Trophoblast cell (in vitro differentiated cells and primary cell): Measurements from ENCODE around the gene SPRING1.
"Not testable (repeated sequence)": the region's sequence is repeated elsewhere in the genome, so short reads cannot be mapped to it uniquely, and the experiment has no call there.

Experiments used
- DNase-seq, 2 donors: peaks; one replicate each; pipeline ENCODE4 v3.0.0-alpha.2; 2016
- H2AFZ ChIP-seq: 2 replicates; pipeline ENCODE4 v1.6.1; 2013; ENCODE audit warnings: low read length, moderate library complexity, mild to moderate bottlenecking; ENCODE audit not compliant: insufficient read depth, poor library complexity
- H2AK5ac ChIP-seq: 2 replicates; pipeline ENCODE4 v1.6.1; 2013; ENCODE audit warnings: mild to moderate bottlenecking, low read length
- H2BK120ac ChIP-seq: 2 replicates; pipeline ENCODE4 v1.6.1; 2013; ENCODE audit warnings: low read length, mild to moderate bottlenecking, moderate library complexity; ENCODE audit not compliant: insufficient read depth, poor library complexity
- H2BK12ac ChIP-seq: 2 replicates; pipeline ENCODE4 v1.6.1; 2013; ENCODE audit warnings: mild to moderate bottlenecking, low read length, moderate library complexity
- H2BK5ac ChIP-seq: 2 replicates; pipeline ENCODE4 v1.6.1; 2013; ENCODE audit warnings: low read length, low read depth, moderate library complexity, mild to moderate bottlenecking; ENCODE audit not compliant: poor library complexity
- H3K14ac ChIP-seq: 2 replicates; pipeline ENCODE4 v1.6.1; 2013; ENCODE audit warnings: mild to moderate bottlenecking, low read length
- H3K18ac ChIP-seq: 2 replicates; pipeline ENCODE4 v1.6.1; 2013; ENCODE audit warnings: mild to moderate bottlenecking, low read length
- H3K23ac ChIP-seq: 2 replicates; pipeline ENCODE4 v1.6.1; 2013; ENCODE audit warnings: low read length
- H3K27ac ChIP-seq: 2 replicates; pipeline ENCODE4 v1.5.1; 2013; ENCODE audit warnings: low read depth, mild to moderate bottlenecking, inconsistent platforms, low read length, moderate library complexity
- H3K27me3 ChIP-seq: 2 replicates; pipeline ENCODE4 v1.6.1; 2013; ENCODE audit warnings: inconsistent platforms, mild to moderate bottlenecking, low read length, moderate library complexity; ENCODE audit not compliant: insufficient read depth
- H3K36me3 ChIP-seq, 2 experiments: 1 replicate in 1 of 2; 2 replicates in 1 of 2; pipeline ENCODE4 v1.6.1; 2013; ENCODE audit warnings: low read length in 2 of 2, mild to moderate bottlenecking in 2 of 2, moderate library complexity in 1 of 2; ENCODE audit not compliant: insufficient read depth in 2 of 2, control insufficient read depth in 1 of 2
- H3K4ac ChIP-seq: 2 replicates; pipeline ENCODE4 v1.6.1; 2013; ENCODE audit warnings: low read depth, mild to moderate bottlenecking, low read length, moderate library complexity
- H3K4me1 ChIP-seq, 2 experiments: 1 replicate in 1 of 2; 2 replicates in 1 of 2; pipeline ENCODE4 v1.6.1; 2013; ENCODE audit warnings: low read length in 2 of 2, mild to moderate bottlenecking in 2 of 2, moderate library complexity in 1 of 2; ENCODE audit not compliant: insufficient read depth in 2 of 2, control insufficient read depth in 1 of 2
- H3K4me2 ChIP-seq: 2 replicates; pipeline ENCODE4 v1.6.1; 2013; ENCODE audit warnings: inconsistent platforms, mild to moderate bottlenecking, low read length, moderate library complexity
- H3K4me3 ChIP-seq: 2 replicates; pipeline ENCODE4 v1.5.1; 2013; ENCODE audit warnings: mild to moderate bottlenecking, low read depth, low read length, inconsistent platforms
- H3K79me1 ChIP-seq: one replicate; pipeline ENCODE4 v1.6.1; 2013; ENCODE audit warnings: low read length
- H3K79me2 ChIP-seq: 2 replicates; pipeline ENCODE4 v1.6.1; 2013; ENCODE audit warnings: low read length, mild to moderate bottlenecking; ENCODE audit not compliant: control insufficient read depth, insufficient read depth, poor library complexity
- H3K9ac ChIP-seq: 2 replicates; pipeline ENCODE4 v1.6.1; 2013; ENCODE audit warnings: mild to moderate bottlenecking, low read length
- H3K9me3 ChIP-seq: 2 replicates; pipeline ENCODE4 v1.6.1; 2013; ENCODE audit warnings: low read depth, mild to moderate bottlenecking, control low read depth, inconsistent platforms, low read length; ENCODE audit not compliant: insufficient read depth
- H4K12ac ChIP-seq: 2 replicates; pipeline ENCODE4 v1.6.1; 2013; ENCODE audit warnings: low read depth, mild to moderate bottlenecking, low read length, moderate library complexity
- H4K8ac ChIP-seq: 2 replicates; pipeline ENCODE4 v1.6.1; 2013; ENCODE audit warnings: low read depth, mild to moderate bottlenecking, low read length, moderate library complexity
- H4K91ac ChIP-seq: one replicate; pipeline ENCODE4 v1.6.1; 2013; ENCODE audit warnings: low read depth, mild to moderate bottlenecking, low read length, moderate library complexity
- WGBS: extraction: QIAGEN DNeasy Blood & Tissue Kit; methylation state at CpG from one replicate; pipeline ENCODE4 v1.1.7; 2013; ENCODE audit warnings: missing lambda C conversion rate; ENCODE audit not compliant: insufficient read length, insufficient coverage; ENCODE audit errors: extremely low coverage; 5-methylcytosine and 5-hydroxymethylcytosine counted together

SPRING1 gene

DNA sequence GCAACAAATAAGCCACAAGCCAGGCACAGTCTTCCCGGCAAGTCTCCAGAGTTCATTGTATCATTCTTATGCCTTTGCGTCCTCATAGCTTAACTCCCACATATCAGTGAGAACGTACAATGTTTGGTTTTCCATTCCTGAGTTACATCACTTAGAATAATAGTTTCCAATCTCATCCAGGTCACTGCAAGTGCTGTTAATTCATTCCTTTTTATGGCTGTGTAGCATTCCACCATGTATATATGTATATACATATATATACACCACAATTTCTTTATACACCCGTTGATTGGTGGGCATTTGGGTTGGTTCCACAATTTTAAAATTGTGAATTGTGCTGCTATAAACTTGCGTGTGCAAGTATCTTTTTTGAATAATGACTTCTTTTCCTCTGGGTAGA, 16.2 kb upstream of the SPRING1 start:
- not testable (repeated sequence) for H3K79me1 ChIP-seq, H3K27me3 ChIP-seq, H3K9me3 ChIP-seq, H3K4me2 ChIP-seq, H2BK12ac ChIP-seq, H3K4me3 ChIP-seq, H2BK5ac ChIP-seq, H2BK120ac ChIP-seq, H3K14ac ChIP-seq, H4K91ac ChIP-seq, H3K9ac ChIP-seq, H3K4ac ChIP-seq, H3K18ac ChIP-seq, H2AK5ac ChIP-seq, H4K8ac ChIP-seq, H3K79me2 ChIP-seq, H3K36me3 ChIP-seq, H3K27ac ChIP-seq, H2AFZ ChIP-seq, H3K4me1 ChIP-seq, H4K12ac ChIP-seq, H3K23ac ChIP-seq, DNase-seq
- WGBS = no CpG with 5 or more reads among the region's 5 CpGs

- Histone ChIP-seq H3K36me3 (no peaks in the 10 kb centered on the region), H3K4me2 (no peak overlapping the region), H2BK120ac (no peak overlapping the region), H4K91ac (no peak overlapping the region), H3K79me1 (no peaks in the 10 kb centered on the region), H3K4me1 (no peaks in the 10 kb centered on the region), H3K4me3 (no peak overlapping the region), H4K8ac (no peak overlapping the region), H3K14ac (no peak overlapping the region), H3K23ac (no peak overlapping the region), H3K79me2 (no peaks in the 10 kb centered on the region), H3K9me3 (no peaks in the 10 kb centered on the region), H3K27ac (no peak overlapping the region), H2BK5ac (no peak overlapping the region), H3K18ac (no peak overlapping the region), H3K4ac (no peak overlapping the region), H4K12ac (no peak overlapping the region), H2AFZ (no peak overlapping the region), H3K27me3 (no peaks in the 10 kb centered on the region), H2AK5ac (no peak overlapping the region), H3K9ac (no peak overlapping the region), H2BK12ac (no peak overlapping the region)
- no CpG with 5 or more reads among the region's 4 CpGs for WGBS
- DNase-seq = no peak
Observed at GRCh38 chr12:116750298-116750697, 12.4 kb upstream of the SPRING1 start.

GRCh38 chr12:116749884-116750283, 12.0 kb upstream of the SPRING1 start:
- Histone ChIP-seq H3K4me2 (no peak overlapping the region), H3K14ac (no peak overlapping the region), H3K36me3 (no peaks in the 10 kb centered on the region), H4K8ac (no peak overlapping the region), H3K4ac (no peak overlapping the region), H2AFZ (no peak overlapping the region), H2BK120ac (no peak overlapping the region), H2BK5ac (no peak overlapping the region), H3K79me1 (no peaks in the 10 kb centered on the region), H3K79me2 (no peaks in the 10 kb centered on the region), H3K9me3 (no peaks in the 10 kb centered on the region), H4K91ac (no peak overlapping the region), H3K23ac (no peak overlapping the region), H2AK5ac (no peak overlapping the region), H4K12ac (no peak overlapping the region), H3K27ac (no peak overlapping the region), H3K9ac (no peak overlapping the region), H3K4me3 (no peak overlapping the region), H3K27me3 (no peaks in the 10 kb centered on the region), H3K4me1 (no peaks in the 10 kb centered on the region), H2BK12ac (no peak overlapping the region), H3K18ac (no peak overlapping the region)
- no CpG with 5 or more reads among the region's 26 CpGs for WGBS
- DNase-seq = no peak

DNA sequence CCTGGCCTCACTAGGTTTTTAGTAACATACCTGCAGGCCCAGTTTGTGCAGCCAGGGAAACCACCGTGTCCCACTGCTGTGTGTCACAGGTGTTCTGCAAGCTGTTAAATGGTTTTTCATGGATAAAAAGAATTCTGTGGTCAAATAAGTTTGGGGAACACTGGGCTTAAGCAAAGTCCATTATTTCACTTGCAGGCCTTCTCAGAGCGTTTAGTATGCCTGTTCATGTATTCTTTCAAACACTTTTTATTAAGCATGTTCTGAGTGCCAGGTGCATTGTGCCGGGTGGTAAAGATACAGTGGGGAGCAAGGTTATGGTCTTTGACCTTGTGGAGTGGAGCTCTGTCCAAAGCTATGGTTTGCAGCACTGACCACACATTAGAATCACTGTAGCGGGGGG, 7.7 kb upstream of the SPRING1 start:
- H3K9me3 ChIP-seq = no peaks in the 10 kb centered on the region
- H3K9ac ChIP-seq = no peak overlapping the region
- H3K27ac ChIP-seq = no peak overlapping the region
- no peaks in the 10 kb centered on the region for H3K79me2 ChIP-seq
- H2AK5ac ChIP-seq = no peak overlapping the region
- H3K4me3 ChIP-seq = no peak overlapping the region
- H3K4me2 ChIP-seq = no peak overlapping the region
- H3K4me1 ChIP-seq = no peaks in the 10 kb centered on the region
- no peak overlapping the region for H4K91ac ChIP-seq
- H3K4ac ChIP-seq = no peak overlapping the region
- H3K14ac ChIP-seq = no peak overlapping the region
- no peak overlapping the region for H3K18ac ChIP-seq
- H3K36me3 ChIP-seq = no peaks in the 10 kb centered on the region
- H2BK120ac ChIP-seq = no peak overlapping the region
- H4K12ac ChIP-seq = no peak overlapping the region
- no CpG with 5 or more reads among the region's 4 CpGs for WGBS
- no peaks in the 10 kb centered on the region for H3K79me1 ChIP-seq
- H3K23ac ChIP-seq = no peak overlapping the region
- H3K27me3 ChIP-seq = no peaks in the 10 kb centered on the region
- no peak overlapping the region for H2BK5ac ChIP-seq
- H2BK12ac ChIP-seq = no peak overlapping the region
- H4K8ac ChIP-seq = no peak overlapping the region
- no peak for DNase-seq
- no peak overlapping the region for H2AFZ ChIP-seq
